ENCODE results near the gene MYLK3. TPM values are rescaled to one million over a fixed set of nuclear protein-coding genes. Genes with fewer than 3 reads are reported as not detected.
A peak's percentile ranks its signal among the peaks of the same experiment; 100 is the strongest.

Gene MYLK3
- total RNA-seq, 1 donor from 2014 or later: 0.08 TPM

- DNase-seq (ENCODE audit: low spot score) (peak; percentile 27), ATAC-seq (no peak)
Observed at GRCh38 chr16:46728806-46729205, 19.3 kb downstream of the MYLK3 start.

GRCh38 chr16:46727630-46728029 lies 20.5 kb downstream of the MYLK3 start:
- no peak for ATAC-seq
- peak; percentile 29 for DNase-seq (ENCODE audit: low spot score)

GRCh38 chr16:46727184-46727583 lies 21.0 kb downstream of the MYLK3 start:
- DNase-seq (ENCODE audit: low spot score) (peak; percentile 21), ATAC-seq (no peak)

GRCh38 chr16:46721885-46722284 lies 26.3 kb downstream of the MYLK3 start:
- no peak for DNase-seq (ENCODE audit: low spot score)
- no peak for ATAC-seq

GRCh38 chr16:46720619-46721018 lies 27.5 kb downstream of the MYLK3 start:
- ATAC-seq (no peak), DNase-seq (ENCODE audit: low spot score) (no peak)

- DNase-seq (ENCODE audit: low spot score): no peak
- no peak for ATAC-seq
Observed at GRCh38 chr16:46719528-46719927, 28.6 kb downstream of the MYLK3 start.

GRCh38 chr16:46718214-46718613 lies 29.9 kb downstream of the MYLK3 start:
- ATAC-seq (no peak), DNase-seq (ENCODE audit: low spot score) (no peak)

- DNase-seq (ENCODE audit: low spot score): no peak
- no peak for ATAC-seq
Observed at GRCh38 chr16:46717692-46718091, 30.5 kb downstream of the MYLK3 start.

- DNase-seq (ENCODE audit: low spot score): no peak
- ATAC-seq: no peak
Observed at GRCh38 chr16:46715769-46716305, 32.3 kb downstream of the MYLK3 start.

- no peak for ATAC-seq
Observed at GRCh38 chr16:46714797-46715591, 33.1 kb downstream of the MYLK3 start.

GRCh38 chr16:46713634-46714033 lies 34.5 kb downstream of the MYLK3 start:
- ATAC-seq (no peak), DNase-seq (ENCODE audit: low spot score) (no peak)

More at GRCh38 chr16:46714797-46715591, 33.1 kb downstream of the MYLK3 start:
- no peak for DNase-seq (ENCODE audit: low spot score)

- ATAC-seq: no peak
- DNase-seq (ENCODE audit: low spot score): no peak
Observed at GRCh38 chr16:46712911-46713310, 35.2 kb downstream of the MYLK3 start.

- ATAC-seq: peak; percentile 98
- DNase-seq (ENCODE audit: low spot score): peak; percentile 71
Observed at GRCh38 chr16:46711106-46712058, 36.8 kb downstream of the MYLK3 start.

GRCh38 chr16:46709469-46710005 lies 38.6 kb downstream of the MYLK3 start:
- DNase-seq (ENCODE audit: low spot score) (no peak), ATAC-seq (no peak)

- DNase-seq (ENCODE audit: low spot score) (no peak), ATAC-seq (no peak)
Observed at GRCh38 chr16:46706642-46707041, 41.5 kb downstream of the MYLK3 start.

GRCh38 chr16:46702030-46702429 lies 46.1 kb downstream of the MYLK3 start:
- DNase-seq (ENCODE audit: low spot score): no peak
- no peak for ATAC-seq

- ATAC-seq: no peak
Observed at GRCh38 chr16:46701615-46702014, 46.5 kb downstream of the MYLK3 start.

GRCh38 chr16:46700048-46700447 lies 48.1 kb downstream of the MYLK3 start:
- no peak for ATAC-seq

More at GRCh38 chr16:46701615-46702014, 46.5 kb downstream of the MYLK3 start:
- DNase-seq (ENCODE audit: low spot score): no peak

GRCh38 chr16:46696957-46697356 lies 51.2 kb downstream of the MYLK3 start:
- no peak for ATAC-seq

More at GRCh38 chr16:46700048-46700447, 48.1 kb downstream of the MYLK3 start:
- DNase-seq (ENCODE audit: low spot score): no peak

GRCh38 chr16:46695937-46696336 lies 52.2 kb downstream of the MYLK3 start:
- DNase-seq (ENCODE audit: low spot score): no peak
- ATAC-seq: no peak

More at GRCh38 chr16:46696957-46697356, 51.2 kb downstream of the MYLK3 start:
- DNase-seq (ENCODE audit: low spot score): no peak

GRCh38 chr16:46693598-46693997 lies 54.5 kb downstream of the MYLK3 start:
- ATAC-seq (no peak), DNase-seq (ENCODE audit: low spot score) (no peak)

Data from left lobe of liver (tissue), 2 donors.